GM18861 (cell line): ENCODE measurements around the gene LYRM4.
"Not testable (repeated sequence)": the region's sequence is repeated elsewhere in the genome, so short reads cannot be mapped to it uniquely, and the experiment has no call there.

Experiments used
- ATAC-seq: cut with Tn5 transposase; IDR thresholded peaks from one replicate; pipeline ENCODE4 v1.9.1; 2021; ENCODE audit not compliant: unreplicated experiment

LYRM4 gene

GRCh38 chr6:5125152-5126006, 135.4 kb downstream of the LYRM4 start:
- no peak for ATAC-seq

GRCh38 chr6:5124526-5124925, 136.2 kb downstream of the LYRM4 start:
- no peak for ATAC-seq

- no peak for ATAC-seq
Observed at GRCh38 chr6:5123296-5124143, 137.2 kb downstream of the LYRM4 start.

- ATAC-seq = no peak
Observed at GRCh38 chr6:5122504-5123112, 138.1 kb downstream of the LYRM4 start.

GRCh38 chr6:5121956-5122355, 138.8 kb downstream of the LYRM4 start:
- no peak for ATAC-seq

GRCh38 chr6:5121479-5121878, 139.3 kb downstream of the LYRM4 start:
- ATAC-seq = no peak

- not testable (repeated sequence) for ATAC-seq
Observed at GRCh38 chr6:5120543-5120942, 140.2 kb downstream of the LYRM4 start.

GRCh38 chr6:5120011-5120410, 140.7 kb downstream of the LYRM4 start:
- ATAC-seq = no peak

- no peak for ATAC-seq
Observed at GRCh38 chr6:5119090-5119951, 141.4 kb downstream of the LYRM4 start.

- ATAC-seq = no peak
Observed at GRCh38 chr6:5116243-5116991, 144.3 kb downstream of the LYRM4 start.

- no peak for ATAC-seq
Observed at GRCh38 chr6:5115168-5115567, 145.6 kb downstream of the LYRM4 start.

- ATAC-seq = no peak
Observed at GRCh38 chr6:5113096-5113495, 147.7 kb downstream of the LYRM4 start.

- ATAC-seq = no peak
Observed at GRCh38 chr6:5112066-5112799, 148.5 kb downstream of the LYRM4 start.

GRCh38 chr6:5111626-5112025, 149.1 kb downstream of the LYRM4 start:
- no peak for ATAC-seq

GRCh38 chr6:5110246-5110645, 150.5 kb downstream of the LYRM4 start:
- ATAC-seq = no peak

- no peak for ATAC-seq
Observed at GRCh38 chr6:5109436-5109835, 151.3 kb downstream of the LYRM4 start.

- ATAC-seq = no peak
Observed at GRCh38 chr6:5108536-5109150, 152.1 kb downstream of the LYRM4 start.

- no peak for ATAC-seq
Observed at GRCh38 chr6:5108068-5108467, 152.7 kb downstream of the LYRM4 start.

GRCh38 chr6:5107341-5107740, 153.4 kb downstream of the LYRM4 start:
- ATAC-seq = no peak
